ENCODE measurements around the gene VIL1.

The VIL1 gene

DNA sequence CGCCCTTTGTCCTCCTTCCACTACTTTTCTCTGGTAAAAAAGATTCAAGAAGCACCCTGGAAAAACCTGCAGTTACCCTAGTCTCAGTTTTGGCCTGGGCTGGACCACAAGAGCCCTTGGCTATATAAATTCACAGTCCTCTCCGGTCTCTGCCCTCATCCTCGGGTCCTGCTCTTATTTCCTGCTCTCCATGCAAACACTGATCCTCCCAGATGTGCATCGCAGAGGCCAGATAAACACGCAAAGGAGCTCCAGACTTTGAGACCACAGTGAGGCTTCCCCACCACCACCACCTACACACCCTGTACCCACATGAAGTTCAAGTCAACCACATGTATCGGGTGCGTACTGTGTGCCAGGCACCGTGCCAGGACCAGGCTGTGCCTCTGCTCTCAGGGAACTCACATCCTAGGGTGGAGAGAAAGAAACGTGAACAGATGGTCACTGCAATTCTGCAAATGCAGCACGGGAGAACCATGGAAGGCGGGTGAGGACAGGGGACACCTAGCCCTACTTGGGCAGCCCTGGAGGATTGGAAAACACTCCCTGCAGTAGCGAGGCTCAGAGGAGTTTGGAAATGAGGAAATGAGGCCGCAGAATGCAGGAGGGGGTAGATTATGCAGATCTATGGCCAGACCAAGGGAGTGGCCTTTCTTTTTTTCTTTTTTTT is 11.8 kb upstream of the VIL1 start:
- peaks cover 41% of the 10 kb centered on the region for H3K4me1 ChIP-seq (ENCODE audit: control insufficient read depth, insufficient read depth, low read length)
- no peaks in the 10 kb centered on the region for H3K9me3 ChIP-seq (ENCODE audit: control insufficient read depth in 2 of 2, low read length in 2 of 2)
- H3K27ac ChIP-seq (ENCODE audit: low read length), result peak overlapping the region; percentile 88
- H3K27me3 ChIP-seq (ENCODE audit: control insufficient read depth in 1 of 2, insufficient read depth in 2 of 2, low read length in 2 of 2), result no peaks in the 10 kb centered on the region
- peak overlapping the region; percentile 52 to 77 for H3K4me3 ChIP-seq (ENCODE audit: low read length in 2 of 2)
- peak overlapping the region; percentile 80 to 83 for H3K9ac ChIP-seq (ENCODE audit: low read length in 2 of 2)
- H3K36me3 ChIP-seq (ENCODE audit: control insufficient read depth in 2 of 2, insufficient read depth in 2 of 2, low read length in 2 of 2), result peaks cover 16 to 17% of the 10 kb centered on the region in 2 donors

DNA sequence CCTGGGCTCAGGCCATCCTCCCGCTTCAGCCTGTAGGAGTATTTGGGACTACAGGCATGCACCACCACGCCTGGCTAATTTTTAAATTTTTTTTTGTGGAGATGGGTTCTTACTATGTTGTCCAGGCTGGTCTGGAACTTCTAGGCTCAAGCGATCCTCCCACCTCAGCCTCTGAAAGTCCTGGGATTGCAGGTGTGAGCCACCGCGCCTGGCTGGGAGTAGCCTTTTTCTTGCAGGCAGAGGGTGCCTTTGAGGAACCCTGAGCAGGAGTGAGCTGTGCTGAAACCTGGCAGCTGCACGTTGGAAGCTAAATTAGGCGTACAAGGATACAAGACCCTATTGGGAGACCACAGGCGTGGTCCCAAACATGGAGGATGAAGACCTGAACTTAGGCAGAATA is 11.2 kb upstream of the VIL1 start:
- Histone ChIP-seq H3K9me3 (ENCODE audit: control insufficient read depth in 2 of 2, low read length in 2 of 2) (no peaks in the 10 kb centered on the region), H3K27me3 (ENCODE audit: control insufficient read depth in 1 of 2, insufficient read depth in 2 of 2, low read length in 2 of 2) (no peaks in the 10 kb centered on the region), H3K4me3 (ENCODE audit: low read length in 2 of 2) (no peak overlapping the region), H3K9ac (ENCODE audit: low read length in 2 of 2) (no peak overlapping the region), H3K27ac (ENCODE audit: low read length) (peak overlapping the region; percentile 18), H3K36me3 (ENCODE audit: control insufficient read depth in 2 of 2, insufficient read depth in 2 of 2, low read length in 2 of 2) (peaks cover 11 to 16% of the 10 kb centered on the region in 2 donors), H3K4me1 (ENCODE audit: control insufficient read depth, insufficient read depth, low read length) (peaks cover 35% of the 10 kb centered on the region)

DNA sequence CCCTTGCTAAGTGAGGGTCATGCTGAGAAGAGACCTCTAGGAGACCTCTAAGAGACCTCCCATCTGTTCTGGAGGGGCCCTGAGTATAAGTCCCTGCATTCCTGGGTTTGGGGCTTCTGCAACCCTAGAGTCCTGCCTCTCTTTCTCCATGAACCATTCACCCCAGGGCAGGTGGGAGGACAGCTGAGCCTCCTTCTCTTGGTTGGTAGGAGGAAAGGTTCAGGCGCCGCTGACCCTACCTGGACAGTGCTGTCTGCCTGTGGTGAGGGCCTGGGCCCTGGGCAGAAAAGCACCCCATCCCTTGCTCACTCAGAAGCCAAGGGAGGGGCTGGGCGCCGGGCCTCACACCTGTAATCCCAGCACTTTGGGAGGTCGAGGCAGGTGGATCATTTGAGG is 604 bp upstream of the VIL1 start:
- H3K27ac ChIP-seq (ENCODE audit: low read length), result no peak overlapping the region
- no peaks in the 10 kb centered on the region for H3K4me1 ChIP-seq (ENCODE audit: control insufficient read depth, insufficient read depth, low read length)
- no peaks in the 10 kb centered on the region for H3K36me3 ChIP-seq (ENCODE audit: control insufficient read depth in 2 of 2, insufficient read depth in 2 of 2, low read length in 2 of 2)
- no peaks in the 10 kb centered on the region for H3K27me3 ChIP-seq (ENCODE audit: control insufficient read depth in 1 of 2, insufficient read depth in 2 of 2, low read length in 2 of 2)
- no peaks in the 10 kb centered on the region for H3K9me3 ChIP-seq (ENCODE audit: control insufficient read depth in 2 of 2, low read length in 2 of 2)
- no peak overlapping the region for H3K9ac ChIP-seq (ENCODE audit: low read length in 2 of 2)
- H3K4me3 ChIP-seq (ENCODE audit: low read length in 2 of 2), result no peak overlapping the region

DNA sequence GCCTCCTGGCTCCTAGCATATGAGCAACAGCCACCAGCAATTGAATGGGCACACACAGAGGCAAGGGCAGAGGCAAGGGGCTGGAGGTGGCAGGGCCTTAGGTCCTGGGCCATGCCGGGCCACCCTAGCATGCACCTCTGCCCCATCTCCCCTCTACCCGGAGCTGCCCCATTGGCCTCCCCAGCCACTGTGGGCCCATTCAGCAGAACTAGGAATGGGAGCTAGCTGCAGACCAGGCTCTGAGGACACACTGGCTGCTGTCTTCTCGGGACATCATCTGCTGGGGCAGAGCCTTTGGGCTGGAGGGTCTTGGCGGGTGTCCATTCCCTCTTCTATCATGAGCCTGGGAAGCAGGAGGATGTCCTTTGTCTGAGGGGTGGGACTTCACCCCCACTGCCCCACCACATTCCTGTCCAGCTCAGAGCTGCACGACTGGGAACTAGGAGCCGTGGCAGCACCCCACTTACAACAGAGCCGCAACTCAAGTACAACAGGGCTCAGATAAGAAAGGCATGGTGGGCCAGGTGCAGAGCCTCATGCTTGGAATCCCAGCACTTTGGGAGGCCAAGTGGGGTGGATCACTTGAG is 800 bp downstream of the VIL1 start:
- H3K27ac ChIP-seq (ENCODE audit: low read length), result no peak overlapping the region
- no peak overlapping the region for H3K4me3 ChIP-seq (ENCODE audit: low read length in 2 of 2)

DNA sequence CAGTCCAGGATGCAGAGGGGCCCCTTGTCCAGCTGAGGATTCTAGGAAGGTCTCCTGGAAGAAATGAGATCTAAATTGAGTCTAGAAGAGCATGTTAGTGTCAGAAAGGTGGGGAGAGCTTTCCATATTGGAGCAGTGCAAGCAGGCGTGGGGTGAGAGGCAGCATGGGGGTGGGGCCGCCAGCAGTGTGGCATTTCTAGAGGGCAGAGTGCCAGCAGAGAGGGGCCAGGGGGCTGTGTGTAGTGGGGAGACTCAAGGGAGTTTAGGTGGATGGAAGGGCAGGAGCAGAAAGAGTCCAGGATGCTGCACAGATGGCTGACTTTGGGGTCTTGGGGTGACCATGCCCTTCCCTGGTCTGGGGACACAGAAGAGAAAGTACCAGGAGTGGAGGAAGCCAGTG is 2.1 kb downstream of the VIL1 start:
- no peaks in the 10 kb centered on the region for H3K4me1 ChIP-seq (ENCODE audit: control insufficient read depth, insufficient read depth, low read length)
- H3K27ac ChIP-seq (ENCODE audit: low read length), result no peak overlapping the region
- H3K27me3 ChIP-seq (ENCODE audit: control insufficient read depth in 1 of 2, insufficient read depth in 2 of 2, low read length in 2 of 2), result no peaks in the 10 kb centered on the region
- no peaks in the 10 kb centered on the region for H3K36me3 ChIP-seq (ENCODE audit: control insufficient read depth in 2 of 2, insufficient read depth in 2 of 2, low read length in 2 of 2)
- H3K4me3 ChIP-seq (ENCODE audit: low read length in 2 of 2), result no peak overlapping the region
- no peaks in the 10 kb centered on the region for H3K9me3 ChIP-seq (ENCODE audit: control insufficient read depth in 2 of 2, low read length in 2 of 2)
- H3K9ac ChIP-seq (ENCODE audit: low read length in 2 of 2), result no peak overlapping the region

More for the DNA sequence above, 800 bp downstream of the VIL1 start:
- Histone ChIP-seq H3K36me3 (ENCODE audit: control insufficient read depth in 2 of 2, insufficient read depth in 2 of 2, low read length in 2 of 2) (no peaks in the 10 kb centered on the region), H3K4me1 (ENCODE audit: control insufficient read depth, insufficient read depth, low read length) (no peaks in the 10 kb centered on the region), H3K9ac (ENCODE audit: low read length in 2 of 2) (no peak overlapping the region), H3K27me3 (ENCODE audit: control insufficient read depth in 1 of 2, insufficient read depth in 2 of 2, low read length in 2 of 2) (no peaks in the 10 kb centered on the region), H3K9me3 (ENCODE audit: control insufficient read depth in 2 of 2, low read length in 2 of 2) (no peaks in the 10 kb centered on the region)

DNA sequence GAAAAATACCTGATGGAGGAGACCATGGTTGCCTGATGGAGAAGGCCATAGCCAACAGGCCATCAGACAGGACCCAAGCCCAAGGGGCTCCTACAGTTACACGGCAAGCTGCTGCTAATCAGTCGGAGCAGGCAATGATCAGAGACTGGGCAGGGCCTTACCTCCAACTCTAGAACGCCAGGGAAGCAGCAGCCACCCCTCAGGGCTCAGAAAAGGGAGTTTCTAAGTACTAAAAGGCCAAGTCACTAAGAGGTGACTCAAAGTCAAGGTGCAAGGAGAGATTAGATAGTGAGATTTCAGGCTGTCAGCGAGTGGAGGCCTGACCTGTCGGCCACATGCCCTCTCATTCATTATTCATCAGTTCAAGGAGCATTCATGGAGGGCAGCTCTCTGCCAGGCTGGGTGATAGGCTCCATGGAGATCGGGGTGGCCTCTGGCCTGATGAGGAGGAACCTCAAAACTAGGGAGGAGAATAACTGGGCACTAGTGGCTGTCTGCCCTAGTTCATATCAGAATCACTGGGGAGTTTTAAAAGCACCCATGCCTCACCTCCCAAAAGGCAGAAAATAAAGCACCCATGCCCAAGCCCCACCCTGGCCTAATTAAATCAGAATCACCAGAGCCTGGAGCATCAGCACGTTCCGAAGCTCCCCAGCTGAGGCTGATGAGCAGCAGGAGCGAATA is 3.6 kb downstream of the VIL1 start:
- H3K4me3 ChIP-seq (ENCODE audit: low read length in 2 of 2), result no peak overlapping the region
- H3K27me3 ChIP-seq (ENCODE audit: control insufficient read depth in 1 of 2, insufficient read depth in 2 of 2, low read length in 2 of 2), result no peaks in the 10 kb centered on the region
- H3K9ac ChIP-seq (ENCODE audit: low read length in 2 of 2), result no peak overlapping the region
- no peaks in the 10 kb centered on the region for H3K9me3 ChIP-seq (ENCODE audit: control insufficient read depth in 2 of 2, low read length in 2 of 2)
- H3K36me3 ChIP-seq (ENCODE audit: control insufficient read depth in 2 of 2, insufficient read depth in 2 of 2, low read length in 2 of 2), result no peaks in the 10 kb centered on the region
- H3K27ac ChIP-seq (ENCODE audit: low read length), result no peak overlapping the region
- no peaks in the 10 kb centered on the region for H3K4me1 ChIP-seq (ENCODE audit: control insufficient read depth, insufficient read depth, low read length)

DNA sequence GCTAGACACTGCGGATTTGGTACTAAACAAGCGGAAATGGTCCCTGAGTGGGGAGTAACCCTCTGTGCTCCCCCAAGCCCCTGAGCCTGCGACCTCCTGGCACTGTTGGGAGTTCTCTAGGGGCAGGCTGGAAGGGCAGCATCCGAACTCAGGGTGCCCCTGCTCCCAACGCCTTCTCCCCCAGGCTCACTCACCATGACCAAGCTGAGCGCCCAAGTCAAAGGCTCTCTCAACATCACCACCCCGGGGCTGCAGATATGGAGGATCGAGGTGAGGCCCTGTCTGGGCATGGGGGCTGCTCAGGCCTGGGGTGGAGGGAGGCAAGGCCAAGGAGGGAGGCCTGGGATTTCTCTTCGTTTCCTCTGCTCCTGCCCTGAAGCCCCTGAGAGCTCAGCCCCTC is 4.7 kb downstream of the VIL1 start:
- no peak overlapping the region for H3K27ac ChIP-seq (ENCODE audit: low read length)
- H3K27me3 ChIP-seq (ENCODE audit: control insufficient read depth in 1 of 2, insufficient read depth in 2 of 2, low read length in 2 of 2), result no peaks in the 10 kb centered on the region
- H3K36me3 ChIP-seq (ENCODE audit: control insufficient read depth in 2 of 2, insufficient read depth in 2 of 2, low read length in 2 of 2), result no peaks in the 10 kb centered on the region
- H3K4me3 ChIP-seq (ENCODE audit: low read length in 2 of 2), result no peak overlapping the region
- H3K9me3 ChIP-seq (ENCODE audit: control insufficient read depth in 2 of 2, low read length in 2 of 2), result no peaks in the 10 kb centered on the region
- no peaks in the 10 kb centered on the region for H3K4me1 ChIP-seq (ENCODE audit: control insufficient read depth, insufficient read depth, low read length)
- H3K9ac ChIP-seq (ENCODE audit: low read length in 2 of 2), result no peak overlapping the region

DNA sequence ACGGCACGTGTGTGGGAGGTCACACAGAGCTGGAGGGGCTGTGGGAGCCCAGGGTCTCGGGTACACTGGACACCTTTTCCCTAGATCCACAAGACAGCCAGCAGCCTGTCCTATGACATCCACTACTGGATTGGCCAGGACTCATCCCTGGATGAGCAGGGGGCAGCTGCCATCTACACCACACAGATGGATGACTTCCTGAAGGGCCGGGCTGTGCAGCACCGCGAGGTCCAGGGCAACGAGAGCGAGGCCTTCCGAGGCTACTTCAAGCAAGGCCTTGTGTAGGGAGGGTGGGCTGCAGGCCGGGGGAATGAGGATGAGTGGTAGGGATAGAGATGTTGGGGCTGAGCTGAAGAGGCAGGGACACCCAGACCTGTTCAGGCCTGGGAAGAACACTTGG is 6.6 kb downstream of the VIL1 start:
- no peak overlapping the region for H3K27ac ChIP-seq (ENCODE audit: low read length)
- no peaks in the 10 kb centered on the region for H3K4me1 ChIP-seq (ENCODE audit: control insufficient read depth, insufficient read depth, low read length)
- no peak overlapping the region for H3K4me3 ChIP-seq (ENCODE audit: low read length in 2 of 2)
- H3K27me3 ChIP-seq (ENCODE audit: control insufficient read depth in 1 of 2, insufficient read depth in 2 of 2, low read length in 2 of 2), result peaks cover 0 to 3% of the 10 kb centered on the region in 2 donors
- H3K9ac ChIP-seq (ENCODE audit: low read length in 2 of 2), result no peak overlapping the region
- H3K36me3 ChIP-seq (ENCODE audit: control insufficient read depth in 2 of 2, insufficient read depth in 2 of 2, low read length in 2 of 2), result no peaks in the 10 kb centered on the region
- no peaks in the 10 kb centered on the region for H3K9me3 ChIP-seq (ENCODE audit: control insufficient read depth in 2 of 2, low read length in 2 of 2)

DNA sequence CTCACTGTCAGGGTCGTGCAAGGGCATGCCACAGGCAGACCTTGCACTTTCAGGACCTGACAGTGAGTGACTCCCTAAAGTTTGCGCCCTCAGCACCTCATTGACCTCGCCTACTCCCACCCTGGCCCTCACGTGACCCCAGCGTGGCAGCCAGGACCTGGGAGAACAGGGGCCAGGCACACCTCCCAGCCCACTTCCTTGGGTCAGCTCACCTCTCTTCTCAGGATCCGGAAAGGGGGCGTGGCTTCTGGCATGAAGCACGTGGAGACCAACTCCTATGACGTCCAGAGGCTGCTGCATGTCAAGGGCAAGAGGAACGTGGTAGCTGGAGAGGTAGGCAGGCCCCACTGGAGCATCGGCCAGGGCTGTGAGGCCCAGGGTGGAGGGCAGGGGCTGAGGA is 8.8 kb downstream of the VIL1 start:
- Histone ChIP-seq H3K36me3 (ENCODE audit: control insufficient read depth in 2 of 2, insufficient read depth in 2 of 2, low read length in 2 of 2) (no peaks in the 10 kb centered on the region), H3K4me1 (ENCODE audit: control insufficient read depth, insufficient read depth, low read length) (no peaks in the 10 kb centered on the region), H3K27me3 (ENCODE audit: control insufficient read depth in 1 of 2, insufficient read depth in 2 of 2, low read length in 2 of 2) (peaks cover 0 to 3% of the 10 kb centered on the region in 2 donors), H3K9ac (ENCODE audit: low read length in 2 of 2) (no peak overlapping the region), H3K9me3 (ENCODE audit: control insufficient read depth in 2 of 2, low read length in 2 of 2) (no peaks in the 10 kb centered on the region), H3K4me3 (ENCODE audit: low read length in 2 of 2) (no peak overlapping the region), H3K27ac (ENCODE audit: low read length) (no peak overlapping the region)

DNA sequence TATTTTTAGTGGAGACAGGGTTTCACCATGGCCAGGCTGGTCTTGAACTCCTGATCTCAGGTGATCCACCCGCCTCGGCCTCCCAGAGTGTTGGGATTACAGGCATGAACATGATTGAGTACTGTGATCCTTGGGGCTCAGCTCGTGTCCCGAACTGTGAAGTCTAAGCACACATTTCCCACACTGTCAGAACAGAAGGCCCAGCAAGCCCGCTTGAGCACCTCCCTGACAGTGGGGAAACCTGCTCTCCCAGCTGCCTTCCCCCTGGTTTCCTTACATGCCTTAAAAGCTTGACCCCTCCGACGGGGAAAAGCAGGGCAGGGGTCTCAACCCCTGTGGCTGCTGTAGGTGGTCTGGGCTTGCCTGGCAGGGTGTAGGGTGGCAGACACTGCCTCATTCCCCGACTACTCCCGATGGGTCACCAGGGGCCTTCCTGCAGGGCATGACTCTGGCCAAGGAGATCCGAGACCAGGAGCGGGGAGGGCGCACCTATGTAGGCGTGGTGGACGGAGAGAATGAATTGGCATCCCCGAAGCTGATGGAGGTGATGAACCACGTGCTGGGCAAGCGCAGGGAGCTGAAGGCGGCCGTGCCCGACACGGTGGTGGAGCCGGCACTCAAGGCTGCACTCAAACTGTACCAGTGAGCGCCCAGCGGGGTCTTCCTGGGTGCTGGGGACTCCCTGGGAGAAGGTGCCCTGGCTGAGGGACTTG is 10.1 kb downstream of the VIL1 start:
- Histone ChIP-seq H3K27me3 (ENCODE audit: control insufficient read depth in 1 of 2, insufficient read depth in 2 of 2, low read length in 2 of 2) (peaks cover 0 to 3% of the 10 kb centered on the region in 2 donors), H3K4me3 (ENCODE audit: low read length in 2 of 2) (no peak overlapping the region), H3K27ac (ENCODE audit: low read length) (no peak overlapping the region), H3K4me1 (ENCODE audit: control insufficient read depth, insufficient read depth, low read length) (no peaks in the 10 kb centered on the region), H3K9ac (ENCODE audit: low read length in 2 of 2) (no peak overlapping the region), H3K36me3 (ENCODE audit: control insufficient read depth in 2 of 2, insufficient read depth in 2 of 2, low read length in 2 of 2) (no peaks in the 10 kb centered on the region), H3K9me3 (ENCODE audit: control insufficient read depth in 2 of 2, low read length in 2 of 2) (no peaks in the 10 kb centered on the region)
